ENCODE data around the gene FADS6.

Gene FADS6

DNA sequence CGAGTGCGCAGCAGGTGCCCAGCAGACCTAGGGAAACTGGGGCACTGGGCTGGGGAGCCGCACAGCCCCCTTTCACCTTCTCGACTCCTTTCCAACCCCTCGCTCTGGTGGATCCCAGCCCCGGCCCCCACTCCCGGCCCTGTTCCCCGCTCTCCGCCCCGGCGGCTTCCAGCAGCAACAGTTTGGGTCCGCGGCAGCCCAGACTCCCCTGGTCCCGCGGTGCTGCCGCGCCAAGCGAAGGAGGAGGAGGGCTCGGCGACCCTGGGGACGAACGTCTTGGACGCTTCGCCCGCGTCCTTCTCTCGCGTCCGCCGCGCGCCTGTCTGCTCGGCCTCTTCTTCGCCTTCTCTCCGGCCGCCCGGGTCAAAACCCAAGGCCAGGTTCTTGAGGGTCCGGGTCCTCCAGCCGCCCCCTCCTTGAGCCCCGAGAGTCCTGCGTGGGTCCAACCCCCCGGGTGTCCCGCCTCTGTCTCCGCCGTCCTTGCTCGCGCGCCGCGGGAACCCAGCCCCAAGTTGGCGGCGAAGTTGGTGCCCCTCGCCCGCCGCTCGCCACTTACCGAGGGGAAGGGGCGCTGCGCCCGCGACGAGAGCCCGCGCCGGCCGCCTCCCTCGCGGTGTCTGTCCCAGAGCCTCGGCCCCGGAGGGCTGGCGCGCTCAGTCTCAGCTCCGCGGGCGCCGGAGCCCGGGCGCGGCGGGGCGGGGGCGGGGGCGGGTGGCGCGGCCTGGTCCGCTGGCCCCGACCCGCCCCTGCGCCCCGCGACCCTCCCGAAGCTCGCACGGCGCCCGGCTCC, 32.4 kb downstream of the FADS6 start:
- no peak overlapping the region for H3K4me3 ChIP-seq (replicated peaks; ENCODE audit: low read depth, low read length)
- DNase-seq (ENCODE audit: extremely low read depth, low read depth): no peak
- TF ChIP-seq, protein P1, sequence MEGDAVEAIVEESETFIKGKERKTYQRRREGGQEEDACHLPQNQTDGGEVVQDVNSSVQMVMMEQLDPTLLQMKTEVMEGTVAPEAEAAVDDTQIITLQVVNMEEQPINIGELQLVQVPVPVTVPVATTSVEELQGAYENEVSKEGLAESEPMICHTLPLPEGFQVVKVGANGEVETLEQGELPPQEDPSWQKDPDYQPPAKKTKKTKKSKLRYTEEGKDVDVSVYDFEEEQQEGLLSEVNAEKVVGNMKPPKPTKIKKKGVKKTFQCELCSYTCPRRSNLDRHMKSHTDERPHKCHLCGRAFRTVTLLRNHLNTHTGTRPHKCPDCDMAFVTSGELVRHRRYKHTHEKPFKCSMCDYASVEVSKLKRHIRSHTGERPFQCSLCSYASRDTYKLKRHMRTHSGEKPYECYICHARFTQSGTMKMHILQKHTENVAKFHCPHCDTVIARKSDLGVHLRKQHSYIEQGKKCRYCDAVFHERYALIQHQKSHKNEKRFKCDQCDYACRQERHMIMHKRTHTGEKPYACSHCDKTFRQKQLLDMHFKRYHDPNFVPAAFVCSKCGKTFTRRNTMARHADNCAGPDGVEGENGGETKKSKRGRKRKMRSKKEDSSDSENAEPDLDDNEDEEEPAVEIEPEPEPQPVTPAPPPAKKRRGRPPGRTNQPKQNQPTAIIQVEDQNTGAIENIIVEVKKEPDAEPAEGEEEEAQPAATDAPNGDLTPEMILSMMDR (IDR thresholded peaks at IDR 0.05; ENCODE audit: low read depth, low read length, missing control alignments): no peak

DNA sequence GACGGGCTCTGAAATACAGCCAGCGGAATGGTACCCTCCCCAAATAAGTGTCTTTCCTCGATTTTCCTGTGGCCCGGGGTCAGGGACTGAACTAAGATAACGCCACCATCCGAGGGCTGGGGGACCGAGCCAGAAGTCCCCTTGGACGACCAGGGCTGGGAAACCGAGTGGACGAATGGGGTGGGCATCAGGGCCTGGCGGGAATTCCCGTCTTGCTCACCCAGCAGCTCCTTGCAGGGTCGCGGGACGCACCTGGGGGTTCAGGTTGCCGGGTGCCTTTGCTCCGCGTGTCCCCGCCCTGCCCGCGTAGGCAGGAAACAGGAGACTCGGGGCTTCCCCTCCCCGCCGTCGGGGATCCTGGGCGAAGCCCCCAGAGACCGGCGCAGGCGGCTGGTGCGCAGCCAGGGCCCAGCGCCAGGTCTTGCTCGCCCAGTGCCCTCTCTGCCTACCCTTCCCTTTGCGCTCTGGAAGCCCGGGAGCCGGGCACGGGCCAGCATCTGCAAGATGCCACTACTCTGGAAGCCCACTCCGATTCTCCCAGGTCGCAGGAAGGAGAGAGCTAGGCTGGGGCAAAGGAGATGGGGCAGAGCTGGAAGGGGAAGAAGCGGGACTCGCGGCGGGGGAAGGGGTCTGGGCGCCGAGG, 33.1 kb downstream of the FADS6 start:
- no peak for DNase-seq (ENCODE audit: extremely low read depth, low read depth)
- no peak overlapping the region for H3K4me3 ChIP-seq (replicated peaks; ENCODE audit: low read depth, low read length)

DNA sequence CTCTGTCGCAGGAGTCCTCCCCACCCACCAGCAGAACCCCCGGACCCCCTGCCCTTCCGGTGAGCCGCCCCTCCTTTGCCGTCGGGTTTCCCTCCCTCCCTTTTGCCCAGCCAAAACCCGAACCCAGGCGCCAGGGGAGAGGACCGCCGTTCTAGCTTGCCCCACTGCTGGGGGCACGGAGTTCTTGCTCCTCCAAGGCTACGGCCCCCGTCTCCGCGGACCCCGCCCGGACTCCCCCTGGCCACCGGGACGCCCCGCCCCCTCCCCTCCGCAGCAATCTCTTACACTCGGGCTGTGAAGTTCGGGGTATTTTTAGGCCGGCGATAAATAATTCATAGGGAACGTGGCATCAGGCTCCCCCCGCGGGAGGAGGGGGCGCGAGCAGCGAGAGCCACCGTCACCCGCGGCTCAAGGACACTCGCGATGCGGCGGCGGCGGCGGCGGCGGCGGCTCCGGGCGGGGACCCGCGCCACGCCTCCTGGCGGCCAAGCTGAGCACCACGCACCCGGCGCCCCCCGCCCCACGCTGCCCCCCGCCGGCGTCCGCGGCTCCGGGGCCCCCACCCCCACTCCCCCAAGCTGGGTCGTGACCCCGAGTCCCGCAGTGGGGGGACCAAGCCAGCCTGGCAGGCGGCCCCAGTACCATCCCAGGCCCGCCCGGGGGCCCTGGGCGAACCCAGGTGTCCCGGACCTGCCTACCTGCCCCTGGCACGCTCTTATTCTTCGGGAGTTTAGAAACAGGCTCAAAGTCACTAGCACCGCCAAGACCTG, 33.8 kb downstream of the FADS6 start, which contains the start of gene GRIN2C:
GRIN2C (minus strand) TSS at position 427 of the 770 bp plus-strand sequence. CDS start 4,793 bp downstream, outside the sequence.
- H3K4me3 ChIP-seq (replicated peaks; ENCODE audit: low read depth, low read length): no peak within 1 kb of the TSS
- TF ChIP-seq, protein P1 (IDR thresholded peaks at IDR 0.05; ENCODE audit: low read depth, low read length, missing control alignments): no peak
- no peak for DNase-seq (ENCODE audit: extremely low read depth, low read depth)

More for the DNA sequence above, 33.1 kb downstream of the FADS6 start:
- TF ChIP-seq, protein P1 (IDR thresholded peaks at IDR 0.05; ENCODE audit: low read depth, low read length, missing control alignments): no peak

DNA sequence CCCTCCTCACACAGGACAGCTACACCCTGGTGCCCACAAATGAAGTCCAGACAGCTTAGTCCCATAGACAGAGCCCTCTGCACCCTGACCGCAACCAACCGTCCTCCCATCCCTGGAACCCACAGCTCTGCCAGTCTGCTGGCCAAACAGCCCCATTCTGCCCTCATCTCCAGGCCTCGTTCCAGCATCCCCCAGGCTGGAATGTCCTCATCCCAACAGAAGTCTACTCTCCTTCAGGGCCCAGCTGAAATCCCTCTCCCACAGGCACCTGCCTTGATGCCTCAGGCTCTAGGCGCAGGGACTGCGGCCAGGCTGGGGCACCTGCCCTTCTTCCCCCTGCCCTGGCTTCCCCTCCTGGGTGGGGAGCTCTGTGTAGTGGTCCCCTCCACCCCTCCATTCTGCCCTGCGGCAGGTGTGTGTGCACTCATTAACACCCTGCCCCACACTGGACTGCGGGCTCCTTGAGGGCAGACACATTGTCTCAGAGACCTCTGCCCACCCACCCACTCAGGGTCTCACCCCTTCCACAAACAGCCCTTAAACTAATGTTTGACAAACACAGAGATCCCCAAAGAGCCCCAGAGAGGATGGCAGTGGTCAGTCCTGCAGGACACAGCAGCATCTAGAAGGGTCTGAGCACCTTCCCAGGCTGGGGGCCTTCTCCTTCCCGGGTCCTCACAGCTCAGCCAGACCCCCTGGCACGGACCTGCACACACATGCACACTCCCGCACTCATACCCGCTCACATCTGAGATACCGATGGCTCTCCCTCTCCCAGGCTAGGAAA, 34.6 kb downstream of the FADS6 start:
- DNase-seq (ENCODE audit: extremely low read depth, low read depth): no peak
- TF ChIP-seq, protein P1 (IDR thresholded peaks at IDR 0.05; ENCODE audit: low read depth, low read length, missing control alignments): no peak
- H3K4me3 ChIP-seq (replicated peaks; ENCODE audit: low read depth, low read length): no peak overlapping the region

DNA sequence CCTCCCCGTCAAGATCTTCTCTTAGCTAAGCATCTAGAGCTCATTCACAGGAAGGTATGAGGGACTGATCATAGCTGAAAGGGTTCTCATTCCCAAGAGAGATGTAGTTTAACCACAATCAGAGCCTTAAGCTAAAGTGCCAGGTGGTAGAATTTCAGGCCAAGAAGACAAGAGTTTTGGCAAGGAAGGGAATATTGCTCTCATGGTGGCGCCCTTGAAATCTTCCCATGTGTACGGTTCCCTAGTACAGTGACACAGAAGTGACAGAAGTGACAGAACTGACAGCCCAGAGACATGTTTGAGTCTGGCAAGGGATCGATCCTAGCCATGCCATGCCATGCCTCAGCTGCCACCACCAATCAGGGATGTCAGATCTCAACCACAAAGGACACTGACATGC, 36.2 kb downstream of the FADS6 start:
- no peak for DNase-seq (ENCODE audit: extremely low read depth, low read depth)
- H3K4me3 ChIP-seq (replicated peaks; ENCODE audit: low read depth, low read length): no peak overlapping the region
- TF ChIP-seq, protein P1 (IDR thresholded peaks at IDR 0.05; ENCODE audit: low read depth, low read length, missing control alignments): no peak

DNA sequence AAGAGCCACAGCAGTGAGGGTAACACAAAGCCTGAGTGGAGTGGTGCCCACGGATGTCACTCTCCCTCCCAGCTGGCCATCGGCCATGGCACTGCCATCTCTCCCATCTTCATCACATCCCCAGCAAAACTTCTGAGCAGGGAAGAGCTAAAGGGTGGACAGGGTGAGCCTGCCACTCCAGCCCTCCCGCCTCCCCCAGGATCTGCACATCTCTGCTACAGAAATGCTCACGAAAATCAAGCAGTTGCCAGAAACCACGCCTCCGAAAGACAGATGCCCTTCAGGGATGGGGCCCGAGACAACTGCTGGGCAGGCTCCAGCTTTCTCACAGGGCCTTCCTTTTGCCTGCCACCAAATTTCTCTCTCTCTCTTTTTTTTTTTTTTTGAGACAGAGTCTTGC, 37.3 kb downstream of the FADS6 start:
- DNase-seq (ENCODE audit: extremely low read depth, low read depth): no peak
- TF ChIP-seq, protein P1 (IDR thresholded peaks at IDR 0.05; ENCODE audit: low read depth, low read length, missing control alignments): no peak
- H3K4me3 ChIP-seq (replicated peaks; ENCODE audit: low read depth, low read length): no peak overlapping the region
